BJ (cell line): ENCODE results near the gene SEC14L2. TPM values are rescaled to one million over a fixed set of nuclear protein-coding genes. Genes with fewer than 3 reads are reported as not detected.

ENCODE experiments used
- CTCF ChIA-PET: fragments of 350-600 bp; formaldehyde crosslinking; extraction: SDS; loops from one replicate; lab custom pipeline; 2021; ENCODE audit warnings: antibody characterized with exemption, inconsistent platforms; lab: Yijun Ruan, JAX
- POLR2A ChIA-PET: fragments of 300-600 bp; sonication (Branson Sonifier 250); formaldehyde crosslinking; extraction: SDS; loops from one replicate; lab custom pipeline; 2021; ENCODE audit warnings: antibody characterized with exemption; lab: Charles Lee
- DNase-seq: peaks from one replicate; pipeline ENCODE4 v3.0.0-alpha.2; 2011; ENCODE audit warnings: low read depth
- H3K27me3 ChIP-seq: 2 replicates; pipeline ENCODE4 v1.6.0; 2011; ENCODE audit warnings: low read length; ENCODE audit not compliant: control insufficient read depth, insufficient read depth
- H3K36me3 ChIP-seq: 2 replicates; pipeline ENCODE4 v1.5.1; 2011; ENCODE audit warnings: low read length; ENCODE audit not compliant: control insufficient read depth, insufficient read depth
- H3K4me3 ChIP-seq: 2 replicates; pipeline ENCODE4 v1.5.1; 2011; ENCODE audit warnings: low read depth, mild to moderate bottlenecking, control low read depth, low read length
- polyA plus RNA-seq: library from polyadenylated mRNA; depleted of rRNA; stranded (reverse); fragments of >200 nt; gene quantifications from 2 replicates; pipeline ENCODE4 v1.2.3, GENCODE V29; 2011
- TF ChIP-seq, protein P1 (sequence below): IDR thresholded peaks from 2 replicates; pipeline ENCODE4 v1.5.1; 2011; ENCODE audit warnings: low read depth, mild to moderate bottlenecking, control low read depth, inconsistent platforms, low read length, moderate library complexity; ENCODE audit not compliant: insufficient read depth

Gene SEC14L2
- polyA plus RNA-seq, 1 experiment: 20.1 TPM

DNA sequence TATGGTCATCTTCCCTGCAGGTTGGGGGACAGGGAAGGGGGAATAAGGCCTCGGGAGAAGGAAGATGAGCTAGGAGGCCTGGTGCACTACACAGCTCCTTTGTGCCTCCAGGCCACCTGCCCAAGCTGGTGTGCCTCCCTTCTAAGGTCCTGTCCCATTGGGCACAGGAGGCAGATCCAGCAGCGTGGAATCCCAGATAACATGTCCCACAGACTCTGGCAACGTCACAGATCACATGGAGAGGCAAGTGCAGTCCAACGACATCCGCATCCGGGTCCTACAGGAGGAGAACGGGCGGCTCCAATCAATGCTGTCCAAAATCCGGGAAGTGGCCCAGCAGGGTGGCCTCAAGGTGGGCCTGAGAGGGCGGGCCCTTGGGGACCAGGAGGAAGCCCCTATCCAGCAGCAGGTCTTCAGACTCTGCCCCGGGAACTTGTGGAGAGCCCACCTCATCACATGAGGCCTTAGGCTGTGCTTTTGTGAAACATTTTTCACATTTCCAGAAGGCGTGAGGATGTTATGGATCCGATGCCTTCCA is 21.4 kb upstream of the SEC14L2 start:
- CTCF ChIA-PET: interaction anchor here (1.2 to 2.2 kb wide), 4 partner anchors 10 to 88 kb away, joined by 3 to 9 read pairs (median 4); partner anchors contain the start of genes CCDC157 and SF3A1

DNA sequence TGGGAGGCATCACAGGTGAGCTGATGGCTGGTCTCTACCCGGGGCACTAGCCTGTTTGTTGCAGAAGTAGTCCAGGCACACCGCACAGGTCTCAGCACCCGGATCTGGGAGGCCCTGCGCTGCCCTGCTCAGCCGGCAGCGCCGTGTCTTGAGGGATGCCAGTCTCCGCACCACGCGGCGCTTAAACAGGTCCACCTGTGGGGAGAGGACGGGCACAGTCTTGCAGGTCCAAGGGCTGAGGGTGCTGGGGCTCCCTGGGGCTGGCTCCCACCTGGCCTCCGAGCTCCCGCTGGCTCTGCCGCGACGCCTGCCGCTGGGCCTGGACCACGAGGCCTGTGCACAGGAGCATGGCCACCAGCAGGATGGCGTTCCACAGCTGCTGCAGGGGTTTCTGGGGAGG is 16.8 kb upstream of the SEC14L2 start:
- H3K36me3 ChIP-seq: peaks cover 20% of the 10 kb centered on the region
- TF ChIP-seq, protein P1, sequence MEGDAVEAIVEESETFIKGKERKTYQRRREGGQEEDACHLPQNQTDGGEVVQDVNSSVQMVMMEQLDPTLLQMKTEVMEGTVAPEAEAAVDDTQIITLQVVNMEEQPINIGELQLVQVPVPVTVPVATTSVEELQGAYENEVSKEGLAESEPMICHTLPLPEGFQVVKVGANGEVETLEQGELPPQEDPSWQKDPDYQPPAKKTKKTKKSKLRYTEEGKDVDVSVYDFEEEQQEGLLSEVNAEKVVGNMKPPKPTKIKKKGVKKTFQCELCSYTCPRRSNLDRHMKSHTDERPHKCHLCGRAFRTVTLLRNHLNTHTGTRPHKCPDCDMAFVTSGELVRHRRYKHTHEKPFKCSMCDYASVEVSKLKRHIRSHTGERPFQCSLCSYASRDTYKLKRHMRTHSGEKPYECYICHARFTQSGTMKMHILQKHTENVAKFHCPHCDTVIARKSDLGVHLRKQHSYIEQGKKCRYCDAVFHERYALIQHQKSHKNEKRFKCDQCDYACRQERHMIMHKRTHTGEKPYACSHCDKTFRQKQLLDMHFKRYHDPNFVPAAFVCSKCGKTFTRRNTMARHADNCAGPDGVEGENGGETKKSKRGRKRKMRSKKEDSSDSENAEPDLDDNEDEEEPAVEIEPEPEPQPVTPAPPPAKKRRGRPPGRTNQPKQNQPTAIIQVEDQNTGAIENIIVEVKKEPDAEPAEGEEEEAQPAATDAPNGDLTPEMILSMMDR: no peak
- no peak overlapping the region for H3K4me3 ChIP-seq
- POLR2A ChIA-PET: no interaction called here
- no peak for DNase-seq
- CTCF ChIA-PET: interaction anchor here (1.1 to 19.7 kb wide), 4 partner anchors 11 to 124 kb away, joined by 6 to 204 read pairs (median 6); partner anchors contain the start of gene CASTOR1
- H3K27me3 ChIP-seq: no peaks in the 10 kb centered on the region

More for the DNA sequence above, 21.4 kb upstream of the SEC14L2 start:
- no peak for DNase-seq
- TF ChIP-seq, protein P1: no peak
- Histone ChIP-seq H3K4me3 (no peak overlapping the region), H3K27me3 (no peaks in the 10 kb centered on the region), H3K36me3 (peaks cover 9% of the 10 kb centered on the region)
- POLR2A ChIA-PET: no interaction called here

DNA sequence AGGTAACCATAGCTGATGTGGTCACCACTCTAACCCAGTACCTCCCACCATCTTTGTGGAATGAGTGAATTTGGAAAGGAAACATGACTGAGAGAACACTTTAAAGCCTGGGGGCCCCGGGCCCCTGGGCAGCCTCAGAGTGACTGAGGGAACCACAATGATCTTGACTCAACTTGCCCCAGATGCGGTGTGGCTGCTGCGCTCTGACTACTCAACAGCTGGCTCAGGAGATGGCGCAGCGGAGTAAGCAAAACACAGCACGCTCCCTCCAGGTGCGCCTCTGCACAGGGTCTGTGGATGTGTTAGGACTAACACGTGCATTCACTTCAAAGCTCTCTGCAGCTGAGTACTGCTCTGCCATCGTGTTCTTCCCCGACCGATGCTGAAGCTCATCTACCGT is 15.6 kb upstream of the SEC14L2 start:
- Histone ChIP-seq H3K27me3 (no peaks in the 10 kb centered on the region), H3K36me3 (peaks cover 20% of the 10 kb centered on the region), H3K4me3 (no peak overlapping the region)
- TF ChIP-seq, protein P1: no peak
- DNase-seq: no peak
- POLR2A ChIA-PET: no interaction called here
- CTCF ChIA-PET: interaction anchor here (1.1 to 19.7 kb wide), 4 partner anchors 94 to 273 kb away, joined by 3 to 204 read pairs (median 5); partner anchors contain the start of gene CASTOR1

DNA sequence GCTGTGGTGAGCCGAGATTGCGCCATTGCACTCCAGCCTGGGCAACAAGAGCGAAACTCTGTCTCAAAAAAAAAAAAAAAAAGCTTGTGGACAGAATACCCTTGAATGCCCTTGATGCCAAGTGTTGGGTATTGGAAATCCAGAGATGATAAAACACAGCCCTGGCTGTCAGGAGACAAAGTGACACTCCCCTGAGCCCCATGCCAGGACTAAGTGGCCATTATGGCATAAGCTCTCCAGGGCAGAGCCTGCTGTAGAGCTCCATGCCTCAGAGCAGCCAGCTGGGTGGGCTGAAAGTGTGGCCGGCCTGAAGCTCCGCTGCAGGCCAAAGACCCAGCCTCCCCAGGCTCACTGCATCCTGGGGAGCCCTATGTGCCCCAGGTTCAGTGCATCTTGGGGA is 14.5 kb upstream of the SEC14L2 start:
- Histone ChIP-seq H3K27me3 (no peaks in the 10 kb centered on the region), H3K36me3 (peaks cover 20% of the 10 kb centered on the region), H3K4me3 (no peak overlapping the region)
- TF ChIP-seq, protein P1: no peak
- ChIA-PET POLR2A (no interaction called here), CTCF (interaction anchor here (1.0 to 19.7 kb wide), 4 partner anchors 8 to 119 kb away, joined by 4 to 204 read pairs (median 4); partner anchors contain the start of gene CASTOR1)
- no peak for DNase-seq

DNA sequence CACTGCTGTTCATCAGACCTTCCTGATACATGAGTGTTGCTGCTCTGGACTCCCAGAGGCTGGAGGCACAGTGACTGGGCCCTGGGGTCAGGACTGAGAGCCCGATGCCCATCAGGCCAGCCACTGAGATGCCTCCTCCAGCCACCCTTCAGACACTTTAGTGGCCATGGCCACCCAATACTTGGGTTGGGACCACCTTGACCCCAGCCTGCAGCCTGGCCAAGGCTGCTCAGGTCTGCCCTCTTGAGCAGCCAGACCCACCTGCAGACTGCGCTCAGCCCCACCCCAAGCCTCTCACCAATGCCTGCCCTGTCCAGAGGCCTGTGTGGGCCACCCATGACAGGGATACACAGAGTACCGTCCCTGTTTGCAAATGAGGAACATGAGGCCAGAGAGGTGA is 13.8 kb upstream of the SEC14L2 start:
- H3K4me3 ChIP-seq: no peak overlapping the region
- no peaks in the 10 kb centered on the region for H3K27me3 ChIP-seq
- peaks cover 20% of the 10 kb centered on the region for H3K36me3 ChIP-seq
- ChIA-PET CTCF (interaction anchor here (1.0 to 19.7 kb wide), 5 partner anchors 9 to 120 kb away, joined by 4 to 204 read pairs (median 4); partner anchors contain the start of gene CASTOR1), POLR2A (no interaction called here)
- DNase-seq: no peak
- TF ChIP-seq, protein P1: no peak
